SIG-M5 treated with dmso at 0.1 percent for 504 hours (cell line): ENCODE data around the gene SERINC2.
"Not testable (repeated sequence)": the region's sequence is repeated elsewhere in the genome, so short reads cannot be mapped to it uniquely, and the experiment has no call there.

Source experiments
- DNase-seq: peaks from one replicate; lab custom pipeline; 2025; ENCODE audit not compliant: unreplicated experiment; lab: John Stamatoyannopoulos, UW

The SERINC2 gene

DNA sequence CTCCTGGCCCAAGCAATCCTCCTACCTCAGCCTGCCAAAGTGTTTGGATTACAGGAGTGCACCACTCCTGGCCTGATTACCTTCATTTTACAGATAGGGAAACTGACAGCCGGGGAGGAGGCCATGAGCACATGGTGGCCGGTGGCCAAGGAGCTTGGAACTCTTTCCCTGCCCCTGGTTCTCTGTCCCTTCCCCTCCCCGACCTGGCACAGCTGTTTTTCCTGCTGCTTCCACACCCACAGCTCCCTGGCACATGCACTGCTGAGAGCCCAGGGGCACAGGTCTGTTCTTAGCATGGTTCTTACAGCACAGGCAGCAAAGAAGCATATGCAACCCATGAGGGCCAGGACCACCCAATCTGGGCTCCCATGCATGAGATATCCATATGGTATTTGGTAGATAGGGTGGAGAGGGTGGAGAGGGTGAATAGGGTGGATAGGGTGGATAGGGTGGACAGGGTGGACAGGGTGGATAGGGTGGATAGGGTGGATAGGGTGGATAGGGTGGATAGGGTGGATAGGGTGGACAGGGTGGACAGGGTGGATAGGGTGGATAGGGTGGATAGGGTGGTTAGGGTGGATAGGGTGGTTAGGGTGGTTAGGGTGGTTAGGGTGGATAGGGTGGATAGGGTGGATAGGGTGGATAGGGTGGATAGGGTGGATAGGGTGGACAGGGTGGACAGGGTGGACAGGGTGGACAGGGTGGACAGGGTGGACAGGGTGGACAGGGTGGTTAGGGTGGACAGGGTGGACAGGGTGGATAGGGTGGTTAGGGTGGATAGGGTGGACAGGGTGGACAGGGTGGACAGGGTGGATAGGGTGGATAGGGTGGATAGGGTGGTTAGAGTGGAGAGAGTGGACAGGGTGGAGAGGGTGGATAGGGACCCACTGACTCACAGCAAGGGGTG, 18.6 kb downstream of the SERINC2 start:
- not testable (repeated sequence) for DNase-seq

- DNase-seq = no peak
Measured at GRCh38 chr1:31432592-31433395, 19.8 kb downstream of the SERINC2 start.

GRCh38 chr1:31433396-31433930, 20.4 kb downstream of the SERINC2 start:
- DNase-seq = no peak

DNA sequence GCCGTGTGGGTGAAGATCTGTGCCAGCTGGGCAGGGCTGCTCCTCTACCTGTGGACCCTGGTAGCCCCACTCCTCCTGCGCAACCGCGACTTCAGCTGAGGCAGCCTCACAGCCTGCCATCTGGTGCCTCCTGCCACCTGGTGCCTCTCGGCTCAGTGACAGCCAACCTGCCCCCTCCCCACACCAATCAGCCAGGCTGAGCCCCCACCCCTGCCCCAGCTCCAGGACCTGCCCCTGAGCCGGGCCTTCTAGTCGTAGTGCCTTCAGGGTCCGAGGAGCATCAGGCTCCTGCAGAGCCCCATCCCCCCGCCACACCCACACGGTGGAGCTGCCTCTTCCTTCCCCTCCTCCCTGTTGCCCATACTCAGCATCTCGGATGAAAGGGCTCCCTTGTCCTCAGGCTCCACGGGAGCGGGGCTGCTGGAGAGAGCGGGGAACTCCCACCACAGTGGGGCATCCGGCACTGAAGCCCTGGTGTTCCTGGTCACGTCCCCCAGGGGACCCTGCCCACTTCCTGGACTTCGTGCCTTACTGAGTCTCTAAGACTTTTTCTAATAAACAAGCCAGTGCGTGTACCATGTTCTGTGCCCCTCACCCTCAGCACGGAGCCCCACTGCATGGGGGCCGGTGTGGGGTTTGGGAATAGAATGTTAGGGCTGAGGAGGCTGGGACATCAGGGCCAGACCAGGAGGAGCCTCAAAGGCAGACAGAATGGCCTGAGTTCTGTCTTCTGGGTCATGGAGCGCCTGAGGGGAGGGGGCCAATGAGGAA, 21.3 kb downstream of the SERINC2 start:
- no peak for DNase-seq

- DNase-seq = no peak
Measured at GRCh38 chr1:31434979-31435378, 22.0 kb downstream of the SERINC2 start.

GRCh38 chr1:31435471-31436409, 22.7 kb downstream of the SERINC2 start:
- no peak for DNase-seq

- DNase-seq = no peak
Measured at GRCh38 chr1:31436596-31437432, 23.8 kb downstream of the SERINC2 start.

- DNase-seq = no peak
Measured at GRCh38 chr1:31437433-31438037, 24.5 kb downstream of the SERINC2 start.

- no peak for DNase-seq
Measured at GRCh38 chr1:31439276-31439675, 26.3 kb downstream of the SERINC2 start.

- no peak for DNase-seq
Measured at GRCh38 chr1:31441073-31441472, 28.1 kb downstream of the SERINC2 start.

- DNase-seq = no peak
Measured at GRCh38 chr1:31441558-31441957, 28.5 kb downstream of the SERINC2 start.

DNA sequence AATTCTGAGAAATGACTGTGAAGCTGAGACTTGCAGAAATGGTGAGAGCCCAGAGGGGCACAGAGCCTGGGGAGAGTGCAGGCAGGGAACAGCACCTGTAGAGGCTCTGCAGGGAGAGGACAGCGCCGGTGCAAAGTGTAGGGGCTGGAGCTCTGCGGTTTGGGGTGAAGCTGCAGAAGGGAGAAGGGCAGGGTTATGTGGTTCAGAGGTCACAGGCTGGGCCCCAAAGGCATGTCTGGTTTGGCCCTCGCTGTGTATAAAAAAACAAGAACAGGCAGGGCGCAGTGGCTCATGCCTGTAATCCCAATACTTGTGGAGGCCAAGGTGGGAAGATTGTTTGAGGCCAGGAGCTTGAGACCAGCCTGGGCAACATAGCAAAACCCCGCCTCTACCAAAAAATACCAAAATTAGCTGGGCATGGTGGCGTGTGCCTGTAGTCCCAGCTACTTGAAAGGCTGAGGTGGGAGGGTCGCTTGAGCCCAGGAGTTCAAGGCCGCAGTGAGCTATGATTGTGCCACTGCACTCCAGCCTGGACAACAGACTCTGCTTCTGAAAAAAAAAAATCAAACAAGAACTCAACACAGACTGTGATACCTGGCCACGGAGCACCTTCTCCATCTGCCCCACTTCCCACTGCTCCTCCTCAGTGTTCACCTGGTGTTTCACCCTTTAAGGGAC, 29.1 kb downstream of the SERINC2 start:
- no peak for DNase-seq

DNA sequence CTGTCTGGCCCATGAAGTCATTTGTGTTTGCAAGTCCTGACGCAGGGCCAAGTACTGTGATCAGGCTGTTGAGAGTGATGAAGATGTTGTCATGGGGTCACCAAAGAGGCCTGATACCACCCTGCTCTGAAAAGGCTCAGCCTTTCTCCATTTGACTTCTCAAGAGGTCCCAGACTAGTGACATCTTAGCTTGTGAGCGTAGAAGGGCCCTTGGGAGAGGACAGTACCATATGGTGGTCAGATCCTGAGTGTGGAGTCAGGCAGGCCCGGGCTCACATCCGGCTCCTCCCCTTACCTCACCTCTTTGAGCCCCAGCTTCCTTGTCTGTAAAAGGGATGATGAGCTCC, 29.6 kb downstream of the SERINC2 start:
- DNase-seq = no peak

DNA sequence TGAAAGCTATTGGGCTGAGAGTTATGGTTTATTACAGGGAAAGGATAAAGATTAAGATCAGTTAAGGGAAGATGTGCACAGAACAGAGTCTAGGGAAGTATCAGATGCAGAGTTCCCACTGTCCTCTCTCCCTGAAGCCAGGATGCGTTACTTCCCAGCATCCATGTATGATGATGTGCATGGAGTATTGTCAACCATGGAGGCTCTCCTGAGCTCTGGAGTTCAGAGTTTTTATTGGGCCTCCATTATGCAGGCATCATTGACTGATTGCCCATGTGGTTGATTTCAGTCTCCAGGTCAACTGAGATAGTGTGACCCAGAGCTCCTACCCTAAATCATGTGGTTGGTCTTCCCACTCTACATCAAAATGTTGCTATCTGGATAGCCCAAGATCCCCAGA, 30.7 kb downstream of the SERINC2 start:
- no peak for DNase-seq

GRCh38 chr1:31444725-31445448, 31.9 kb downstream of the SERINC2 start:
- peak; percentile 15 for DNase-seq

DNA sequence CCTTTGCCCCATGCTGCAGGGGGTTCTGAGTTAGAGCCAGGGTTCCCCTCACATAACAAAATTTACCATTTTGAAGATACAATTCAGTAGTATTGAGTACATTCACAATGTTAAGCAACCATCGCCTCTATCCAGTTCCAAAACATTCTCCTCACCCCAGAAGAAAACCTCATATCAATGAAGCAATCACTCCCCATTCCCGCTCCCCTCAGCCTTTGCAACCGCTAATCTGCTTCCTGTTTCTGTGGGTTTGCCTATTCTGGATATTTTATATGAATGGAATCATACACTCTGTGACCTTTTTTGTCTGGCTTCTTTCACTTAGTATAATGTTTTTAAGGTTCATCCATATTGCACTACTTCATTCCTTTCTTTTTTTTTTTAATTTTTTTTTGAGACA, 32.9 kb downstream of the SERINC2 start:
- DNase-seq = peak; percentile 89

DNA sequence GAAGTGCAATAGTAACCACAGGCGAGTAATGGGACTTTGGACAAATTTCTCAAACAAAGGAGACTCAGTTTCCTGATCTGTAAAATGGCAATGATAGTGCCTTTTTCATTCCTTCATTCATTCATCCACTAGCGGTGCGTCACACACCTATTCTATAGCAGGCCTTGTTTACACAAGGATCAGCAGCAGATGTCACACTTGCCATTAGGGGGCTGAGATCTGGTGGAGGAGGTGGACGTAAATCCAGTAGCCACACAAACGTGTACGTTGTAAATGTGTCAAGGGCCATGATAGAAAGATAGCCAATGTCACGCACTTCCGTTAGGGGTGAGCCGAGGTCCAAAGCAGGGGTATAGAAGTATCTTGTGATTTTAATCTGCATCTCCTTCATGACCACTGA, 34.2 kb downstream of the SERINC2 start:
- DNase-seq = no peak
